Mesenchymal stem cell (in vitro differentiated cells and primary cell): ENCODE measurements around the gene IL27RA.

Source experiments
- DNase-seq: peaks from one replicate; pipeline ENCODE4 v3.0.0-alpha.2; 2013
- H2AFZ ChIP-seq: one replicate; pipeline ENCODE4 v1.6.1; 2013; ENCODE audit warnings: low read depth, mild to moderate bottlenecking, control low read depth, inconsistent platforms, low read length, moderate library complexity
- H2AK5ac ChIP-seq: 2 replicates; pipeline ENCODE4 v1.6.1; 2013; ENCODE audit warnings: low read length, moderate library complexity, mild to moderate bottlenecking, inconsistent platforms; ENCODE audit not compliant: severe bottlenecking
- H2BK120ac ChIP-seq: one replicate; pipeline ENCODE4 v1.6.1; 2013; ENCODE audit warnings: low read depth, mild to moderate bottlenecking, inconsistent platforms, low read length, moderate library complexity
- H2BK12ac ChIP-seq, 2 experiments: one replicate each; pipeline ENCODE4 v1.6.1; 2013; ENCODE audit warnings: inconsistent platforms in 2 of 2, low read length in 2 of 2, mild to moderate bottlenecking in 2 of 2, moderate library complexity in 2 of 2, control low read depth in 1 of 2
- H2BK15ac ChIP-seq: one replicate; pipeline ENCODE4 v1.6.1; 2013; ENCODE audit warnings: mild to moderate bottlenecking, low read depth, inconsistent platforms; ENCODE audit not compliant: poor library complexity, severe bottlenecking
- H2BK5ac ChIP-seq: 2 replicates; pipeline ENCODE4 v1.6.1; 2013; ENCODE audit warnings: low read depth, mild to moderate bottlenecking, low read length, control low read depth, inconsistent platforms; ENCODE audit not compliant: poor library complexity, severe bottlenecking
- H3K14ac ChIP-seq, 2 experiments: one replicate each; pipeline ENCODE4 v1.6.1; 2013; ENCODE audit warnings: inconsistent platforms in 2 of 2, low read length in 2 of 2, control low read depth in 1 of 2, mild to moderate bottlenecking in 1 of 2, moderate library complexity in 1 of 2
- H3K18ac ChIP-seq, 2 experiments: one replicate each; pipeline ENCODE4 v1.6.1; 2013; ENCODE audit warnings: inconsistent platforms in 2 of 2, low read length in 2 of 2, control low read depth in 1 of 2, low read depth in 1 of 2, mild to moderate bottlenecking in 1 of 2
- H3K23ac ChIP-seq, 2 experiments: one replicate each; pipeline ENCODE4 v1.6.1; 2013; ENCODE audit warnings: inconsistent platforms in 2 of 2, low read length in 2 of 2, mild to moderate bottlenecking in 2 of 2, moderate library complexity in 2 of 2, control low read depth in 1 of 2
- H3K27ac ChIP-seq: 2 replicates; pipeline ENCODE4 v1.5.1; 2013; ENCODE audit warnings: mild to moderate bottlenecking, moderate library complexity, low read length, control low read depth, inconsistent platforms; ENCODE audit not compliant: poor library complexity, severe bottlenecking
- H3K27me3 ChIP-seq, 2 experiments: 2 replicates each; pipeline versions ENCODE4 v1.6.1 to v1.7.0; 2013; ENCODE audit warnings: low read length in 2 of 2, mild to moderate bottlenecking in 2 of 2, moderate library complexity in 2 of 2, control low read depth in 1 of 2, inconsistent platforms in 1 of 2; ENCODE audit not compliant: control insufficient read depth in 1 of 2, insufficient read depth in 1 of 2
- H3K36me3 ChIP-seq, 2 experiments: 2 replicates each; pipeline versions ENCODE4 v1.6.1 to v1.7.0; 2013; ENCODE audit warnings: low read length in 2 of 2, control low read depth in 1 of 2, inconsistent platforms in 1 of 2, low read depth in 1 of 2, mild to moderate bottlenecking in 1 of 2; ENCODE audit not compliant: insufficient read depth in 2 of 2, control insufficient read depth in 1 of 2
- H3K4ac ChIP-seq, 2 experiments: one replicate each; pipeline ENCODE4 v1.6.1; 2013; ENCODE audit warnings: inconsistent platforms in 2 of 2, low read length in 2 of 2, mild to moderate bottlenecking in 2 of 2, moderate library complexity in 2 of 2, control low read depth in 1 of 2, low read depth in 1 of 2
- H3K4me1 ChIP-seq: 2 replicates; pipeline ENCODE4 v1.6.1; 2013; ENCODE audit warnings: low read depth, low read length, control low read depth; ENCODE audit not compliant: control insufficient read depth, insufficient read depth
- H3K4me2 ChIP-seq: 2 replicates; pipeline ENCODE4 v1.6.1; 2013; ENCODE audit warnings: low read length, mild to moderate bottlenecking, inconsistent platforms; ENCODE audit not compliant: poor library complexity, severe bottlenecking
- H3K4me3 ChIP-seq, 2 experiments: 2 replicates each; pipeline versions ENCODE4 v1.5.1 to v1.7.0; 2013; ENCODE audit warnings: low read length in 2 of 2, mild to moderate bottlenecking in 2 of 2, control low read depth in 1 of 2, low read depth in 1 of 2; ENCODE audit not compliant: insufficient read depth in 1 of 2
- H3K79me1 ChIP-seq: replicated peaks from 2 replicates; pipeline ENCODE4 v1.6.1; 2013; ENCODE audit warnings: mild to moderate bottlenecking, control low read depth, low read length, inconsistent platforms; ENCODE audit not compliant: poor library complexity, severe bottlenecking
- H3K9ac ChIP-seq: 2 replicates; pipeline ENCODE4 v1.7.0; 2013; ENCODE audit warnings: mild to moderate bottlenecking, low read length, moderate library complexity
- H3K9me3 ChIP-seq: 2 replicates; pipeline ENCODE4 v1.7.0; 2013; ENCODE audit warnings: mild to moderate bottlenecking, low read length; ENCODE audit not compliant: control insufficient read depth
- H4K8ac ChIP-seq: one replicate; pipeline ENCODE4 v1.6.1; 2013; ENCODE audit warnings: inconsistent platforms, mild to moderate bottlenecking, low read length, moderate library complexity
- H4K91ac ChIP-seq: one replicate; pipeline ENCODE4 v1.6.1; 2013; ENCODE audit warnings: mild to moderate bottlenecking, low read length, inconsistent platforms
- WGBS: methylation state at CpG from one replicate; pipeline ENCODE4 v1.1.7; 2013; ENCODE audit warnings: mixed read lengths; 5-methylcytosine and 5-hydroxymethylcytosine counted together

IL27RA gene

GRCh38 chr19:14091813-14092462 is 60.4 kb downstream of the IL27RA start:
- Histone ChIP-seq H2BK120ac (peak overlapping the region; percentile 19), H2BK15ac (no peak overlapping the region), H3K4me3 (peak overlapping the region; percentile 88 to 89), H2BK5ac (no peak overlapping the region), H2AFZ (no peak overlapping the region), H2AK5ac (peak overlapping the region; percentile 69), H3K4me2 (peak overlapping the region; percentile 56), H3K9ac (peak overlapping the region; percentile 90), H3K27me3 (no peaks in the 10 kb centered on the region), H3K4ac (peak overlapping the region in 1 of 2 experiments; percentile 76), H3K36me3 (peaks cover 23 to 37% of the 10 kb centered on the region in 2 experiments), H3K14ac (no peak overlapping the region), H3K79me1 (peaks cover 8% of the 10 kb centered on the region), H3K23ac (peak overlapping the region in 1 of 2 experiments; percentile 25), H2BK12ac (peak overlapping the region in 1 of 2 experiments; percentile 77), H4K8ac (no peak overlapping the region), H3K18ac (peak overlapping the region; percentile 43 to 48), H3K4me1 (peaks cover 13% of the 10 kb centered on the region), H3K9me3 (peaks cover 8% of the 10 kb centered on the region), H4K91ac (peak overlapping the region; percentile 39), H3K27ac (no peak overlapping the region)
- DNase-seq = peak; percentile 21
- 34% methylated on average over 15 of the region's 15 CpGs for WGBS

- Histone ChIP-seq H2BK15ac (no peak overlapping the region), H3K18ac (no peak overlapping the region), H2AFZ (no peak overlapping the region), H4K91ac (no peak overlapping the region), H3K27me3 (no peaks in the 10 kb centered on the region), H3K36me3 (peaks cover 30 to 44% of the 10 kb centered on the region in 2 experiments), H2AK5ac (no peak overlapping the region), H3K14ac (no peak overlapping the region), H3K4me3 (peak overlapping the region in 1 of 2 experiments; percentile 32), H3K4me1 (peaks cover 13% of the 10 kb centered on the region), H3K9ac (no peak overlapping the region), H3K27ac (no peak overlapping the region), H3K23ac (no peak overlapping the region), H3K4me2 (no peak overlapping the region), H3K4ac (no peak overlapping the region), H2BK12ac (no peak overlapping the region), H4K8ac (no peak overlapping the region), H3K79me1 (peaks cover 8% of the 10 kb centered on the region), H3K9me3 (peaks cover 8% of the 10 kb centered on the region), H2BK120ac (no peak overlapping the region), H2BK5ac (no peak overlapping the region)
- WGBS = 98% methylated on average over 9 of the region's 9 CpGs
- no peak for DNase-seq
Observed at GRCh38 chr19:14093117-14093823, 61.7 kb downstream of the IL27RA start.

GRCh38 chr19:14094854-14095253 is 63.3 kb downstream of the IL27RA start:
- H2AFZ ChIP-seq = no peak overlapping the region
- H3K27ac ChIP-seq = no peak overlapping the region
- no peaks in the 10 kb centered on the region for H3K27me3 ChIP-seq
- no peak overlapping the region for H4K8ac ChIP-seq
- H2BK5ac ChIP-seq = no peak overlapping the region
- H3K79me1 ChIP-seq = peaks cover 3% of the 10 kb centered on the region
- H3K4me1 ChIP-seq = peaks cover 5% of the 10 kb centered on the region
- peaks cover 8% of the 10 kb centered on the region for H3K9me3 ChIP-seq
- no peak overlapping the region for H2BK120ac ChIP-seq
- no peak overlapping the region for H3K14ac ChIP-seq
- H2BK15ac ChIP-seq = no peak overlapping the region
- H2AK5ac ChIP-seq = no peak overlapping the region
- no peak for DNase-seq
- H3K36me3 ChIP-seq = peaks cover 26 to 38% of the 10 kb centered on the region in 2 experiments
- no peak overlapping the region for H3K23ac ChIP-seq
- H3K4ac ChIP-seq = peak overlapping the region in 1 of 2 experiments; percentile 13
- H3K18ac ChIP-seq = no peak overlapping the region
- H2BK12ac ChIP-seq = no peak overlapping the region
- H3K4me3 ChIP-seq = no peak overlapping the region
- H4K91ac ChIP-seq = no peak overlapping the region
- no peak overlapping the region for H3K4me2 ChIP-seq
- H3K9ac ChIP-seq = no peak overlapping the region
- 93% methylated on average over 6 of the region's 7 CpGs for WGBS

- peaks cover 5% of the 10 kb centered on the region for H3K4me1 ChIP-seq
- H2BK15ac ChIP-seq = no peak overlapping the region
- no peak overlapping the region for H2BK12ac ChIP-seq
- peaks cover 40 to 51% of the 10 kb centered on the region in 2 experiments for H3K36me3 ChIP-seq
- no peak overlapping the region for H3K4me3 ChIP-seq
- no peak overlapping the region for H3K9ac ChIP-seq
- H3K4ac ChIP-seq = no peak overlapping the region
- H3K14ac ChIP-seq = no peak overlapping the region
- H3K4me2 ChIP-seq = no peak overlapping the region
- over 99% methylated on average over 7 of the region's 11 CpGs for WGBS
- H2BK120ac ChIP-seq = no peak overlapping the region
- H3K9me3 ChIP-seq = peaks cover 8% of the 10 kb centered on the region
- no peak overlapping the region for H3K23ac ChIP-seq
- peaks cover 3% of the 10 kb centered on the region for H3K79me1 ChIP-seq
- no peak overlapping the region for H2AK5ac ChIP-seq
- no peak overlapping the region for H2BK5ac ChIP-seq
- no peak overlapping the region for H3K27ac ChIP-seq
- no peaks in the 10 kb centered on the region for H3K27me3 ChIP-seq
- no peak overlapping the region for H4K8ac ChIP-seq
- DNase-seq = no peak
- H4K91ac ChIP-seq = no peak overlapping the region
- no peak overlapping the region for H3K18ac ChIP-seq
- H2AFZ ChIP-seq = no peak overlapping the region
Observed at GRCh38 chr19:14096272-14096992, 64.9 kb downstream of the IL27RA start.
